GM19351 (cell line): ENCODE measurements around the gene RANGRF.

Experiments used
- ATAC-seq: cut with Tn5 transposase; IDR thresholded peaks from one replicate; pipeline ENCODE4 v1.9.1; 2021; ENCODE audit warnings: mild to moderate bottlenecking, moderate library complexity; ENCODE audit not compliant: unreplicated experiment

Gene RANGRF

GRCh38 chr17:8273884-8274444, 14.5 kb upstream of the RANGRF start:
- ATAC-seq = no peak

GRCh38 chr17:8274816-8275215, 13.7 kb upstream of the RANGRF start:
- ATAC-seq = no peak

GRCh38 chr17:8275421-8276290, 12.8 kb upstream of the RANGRF start:
- ATAC-seq = no peak

GRCh38 chr17:8277317-8277716, 11.2 kb upstream of the RANGRF start:
- no peak for ATAC-seq

- ATAC-seq = no peak
These were observed 6.1 kb upstream of the RANGRF start for GRCh38 chr17:8282345-8282744.

- no peak for ATAC-seq
These were observed 5.1 kb upstream of the RANGRF start for GRCh38 chr17:8283356-8283755.

- ATAC-seq = no peak
These were observed 4.3 kb upstream of the RANGRF start for GRCh38 chr17:8284126-8284525.

- no peak for ATAC-seq
These were observed 2.9 kb upstream of the RANGRF start for GRCh38 chr17:8285270-8286181.

- ATAC-seq = no peak
These were observed 677 bp upstream of the RANGRF start for GRCh38 chr17:8287651-8288335.

GRCh38 chr17:8289103-8289397, 580 bp downstream of the RANGRF start:
- no peak for ATAC-seq

- no peak for ATAC-seq
These were observed 1.6 kb downstream of the RANGRF start for GRCh38 chr17:8290043-8290442.

GRCh38 chr17:8292639-8293395, 4.3 kb downstream of the RANGRF start:
- no peak for ATAC-seq

- no peak for ATAC-seq
These were observed 5.9 kb downstream of the RANGRF start for GRCh38 chr17:8294361-8294760.

GRCh38 chr17:8294814-8295316, 6.4 kb downstream of the RANGRF start:
- no peak for ATAC-seq

GRCh38 chr17:8300226-8300625, 11.8 kb downstream of the RANGRF start:
- no peak for ATAC-seq

- ATAC-seq = peak; percentile 58
These were observed 12.3 kb downstream of the RANGRF start for GRCh38 chr17:8300627-8301242.

GRCh38 chr17:8310601-8311123, 22.2 kb downstream of the RANGRF start:
- ATAC-seq = no peak

- no peak for ATAC-seq
These were observed 22.8 kb downstream of the RANGRF start for GRCh38 chr17:8311131-8311790.

- ATAC-seq = no peak
These were observed 23.8 kb downstream of the RANGRF start for GRCh38 chr17:8312251-8312650.
